Fibroblast of skin of back (primary cell): ENCODE results near the gene TK2.
A peak's percentile ranks its signal among the peaks of the same experiment; 100 is the strongest.
"Not testable (repeated sequence)": the region's sequence is repeated elsewhere in the genome, so short reads cannot be mapped to it uniquely, and the experiment has no call there.

Experiments used
- DNase-seq: peaks from one replicate; pipeline ENCODE4 v3.0.0-alpha.2; 2013

The TK2 gene

GRCh38 chr16:66481081-66481942 is 68.6 kb downstream of the TK2 start:
- DNase-seq = no peak

GRCh38 chr16:66480265-66481080 is 69.4 kb downstream of the TK2 start:
- DNase-seq = no peak

- DNase-seq = no peak
Observed at GRCh38 chr16:66479661-66480264, 70.2 kb downstream of the TK2 start.

- peak; percentile 64 for DNase-seq
Observed at GRCh38 chr16:66478733-66479511, 71.0 kb downstream of the TK2 start.

GRCh38 chr16:66477028-66477515 is 72.8 kb downstream of the TK2 start:
- DNase-seq = no peak

- DNase-seq = no peak
Observed at GRCh38 chr16:66476328-66477027, 73.4 kb downstream of the TK2 start.

GRCh38 chr16:66475232-66475631 is 74.7 kb downstream of the TK2 start:
- no peak for DNase-seq

- no peak for DNase-seq
Observed at GRCh38 chr16:66474750-66475199, 75.1 kb downstream of the TK2 start.

GRCh38 chr16:66473654-66474519 is 76.0 kb downstream of the TK2 start:
- no peak for DNase-seq

GRCh38 chr16:66473051-66473571 is 76.8 kb downstream of the TK2 start:
- no peak for DNase-seq

- no peak for DNase-seq
Observed at GRCh38 chr16:66471716-66472393, 78.1 kb downstream of the TK2 start.

GRCh38 chr16:66471264-66471663 is 78.7 kb downstream of the TK2 start:
- DNase-seq = no peak

GRCh38 chr16:66470556-66470955 is 79.4 kb downstream of the TK2 start:
- DNase-seq = no peak

GRCh38 chr16:66469947-66470546 is 79.9 kb downstream of the TK2 start:
- DNase-seq = no peak

GRCh38 chr16:66469291-66469946 is 80.5 kb downstream of the TK2 start:
- no peak for DNase-seq

GRCh38 chr16:66468321-66468965 is 81.5 kb downstream of the TK2 start:
- no peak for DNase-seq

GRCh38 chr16:66467611-66468010 is 82.3 kb downstream of the TK2 start:
- no peak for DNase-seq

- not testable (repeated sequence) for DNase-seq
Observed at GRCh38 chr16:66466636-66467035, 83.3 kb downstream of the TK2 start.
